ENCODE results near the gene A3GALT2.
A peak's percentile ranks its signal among the peaks of the same experiment; 100 is the strongest.

A3GALT2 gene

DNA sequence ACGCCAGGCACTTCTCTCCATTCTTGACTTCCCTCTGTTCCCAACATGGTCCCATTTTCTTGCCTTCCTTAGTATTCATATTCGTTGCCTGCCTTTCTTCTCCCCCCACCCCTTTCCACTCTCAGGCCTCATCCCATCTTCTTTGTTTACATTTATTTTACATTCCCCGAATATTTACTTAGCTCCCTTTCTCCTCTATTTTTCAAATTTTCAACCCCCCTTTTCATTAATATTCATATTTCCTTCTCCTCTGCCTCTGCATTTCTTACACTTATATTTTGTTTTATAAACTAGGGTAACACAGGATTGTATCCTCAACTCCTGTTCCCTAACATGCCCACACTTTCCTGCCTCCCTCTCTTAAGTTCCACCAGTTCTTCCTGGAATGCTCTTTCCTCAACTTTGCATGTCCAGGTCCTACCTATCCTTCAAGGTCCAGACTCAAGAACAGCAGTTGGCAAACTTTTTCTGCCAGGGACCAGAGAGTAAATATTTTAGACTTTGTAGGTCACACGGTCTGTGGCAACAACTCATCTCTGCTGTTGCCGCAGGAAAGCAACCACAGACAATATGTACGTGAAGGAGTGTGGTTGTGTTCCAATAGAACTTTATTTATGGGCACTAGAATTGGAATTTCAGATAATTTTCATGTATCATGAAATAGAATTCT is 29.8 kb upstream of the A3GALT2 start:
- TF ChIP-seq, protein P1, sequence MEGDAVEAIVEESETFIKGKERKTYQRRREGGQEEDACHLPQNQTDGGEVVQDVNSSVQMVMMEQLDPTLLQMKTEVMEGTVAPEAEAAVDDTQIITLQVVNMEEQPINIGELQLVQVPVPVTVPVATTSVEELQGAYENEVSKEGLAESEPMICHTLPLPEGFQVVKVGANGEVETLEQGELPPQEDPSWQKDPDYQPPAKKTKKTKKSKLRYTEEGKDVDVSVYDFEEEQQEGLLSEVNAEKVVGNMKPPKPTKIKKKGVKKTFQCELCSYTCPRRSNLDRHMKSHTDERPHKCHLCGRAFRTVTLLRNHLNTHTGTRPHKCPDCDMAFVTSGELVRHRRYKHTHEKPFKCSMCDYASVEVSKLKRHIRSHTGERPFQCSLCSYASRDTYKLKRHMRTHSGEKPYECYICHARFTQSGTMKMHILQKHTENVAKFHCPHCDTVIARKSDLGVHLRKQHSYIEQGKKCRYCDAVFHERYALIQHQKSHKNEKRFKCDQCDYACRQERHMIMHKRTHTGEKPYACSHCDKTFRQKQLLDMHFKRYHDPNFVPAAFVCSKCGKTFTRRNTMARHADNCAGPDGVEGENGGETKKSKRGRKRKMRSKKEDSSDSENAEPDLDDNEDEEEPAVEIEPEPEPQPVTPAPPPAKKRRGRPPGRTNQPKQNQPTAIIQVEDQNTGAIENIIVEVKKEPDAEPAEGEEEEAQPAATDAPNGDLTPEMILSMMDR (IDR thresholded peaks at IDR 0.05; ENCODE audit: insufficient read depth, low read length, poor library complexity, severe bottlenecking): no peak
- Histone ChIP-seq H3K36me3 (ENCODE audit: control insufficient read depth, insufficient read depth, low read length) (no peaks in the 10 kb centered on the region), H3K4me3 (replicated peaks; ENCODE audit: low read depth, low read length) (peak overlapping the region; percentile 82), H3K27me3 (replicated peaks; ENCODE audit: control insufficient read depth, insufficient read depth, low read length) (no peaks in the 10 kb centered on the region)
- DNase-seq (ENCODE audit: extremely low read depth, insufficient read length): no peak

DNA sequence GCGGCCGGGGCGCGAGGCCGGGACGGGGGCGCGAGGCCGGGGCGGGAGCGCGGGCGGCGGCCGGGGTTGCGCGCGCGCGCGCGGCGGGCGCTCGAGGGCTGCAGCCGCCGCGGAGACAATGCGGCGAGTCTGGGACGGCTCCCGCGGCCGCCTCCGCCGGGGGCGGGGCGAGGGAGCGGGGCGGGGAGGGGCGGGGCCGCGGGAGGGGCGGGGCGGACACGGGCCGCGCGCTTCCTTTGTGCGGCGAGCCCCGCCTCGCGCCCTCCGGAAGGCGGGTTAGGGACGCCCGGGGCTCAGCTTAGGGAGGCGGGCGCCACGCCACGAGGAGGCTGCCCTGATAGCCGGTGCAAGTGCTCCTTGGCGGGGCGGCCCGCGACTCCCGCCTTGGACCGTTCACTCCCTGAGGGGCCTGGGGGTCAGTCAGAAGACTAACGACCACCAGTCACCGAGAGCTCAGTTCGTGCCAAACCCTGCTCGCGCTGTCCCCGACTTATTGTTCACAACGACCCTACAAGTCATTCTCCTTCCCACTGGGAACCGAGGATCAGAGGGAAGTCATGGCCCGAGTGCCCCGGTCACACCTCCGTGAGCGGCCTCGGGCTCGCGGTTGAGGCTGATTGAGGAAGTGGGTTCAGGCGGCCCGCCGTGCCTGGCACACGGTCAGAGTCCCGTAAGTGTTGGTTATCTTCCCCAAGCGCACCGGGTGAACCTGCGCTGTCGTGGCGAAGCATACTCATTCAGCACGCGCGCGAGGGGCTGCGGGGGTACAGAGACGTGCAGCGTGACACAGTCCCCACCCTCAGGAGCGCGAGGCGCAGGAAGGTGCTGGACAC is 29.1 kb upstream of the A3GALT2 start:
- peak overlapping the region; percentile 82 for H3K4me3 ChIP-seq (replicated peaks; ENCODE audit: low read depth, low read length)
- TF ChIP-seq, protein P1 (IDR thresholded peaks at IDR 0.05; ENCODE audit: insufficient read depth, low read length, poor library complexity, severe bottlenecking): no peak
- DNase-seq (ENCODE audit: extremely low read depth, insufficient read length): peak; percentile 86
- no peaks in the 10 kb centered on the region for H3K27me3 ChIP-seq (replicated peaks; ENCODE audit: control insufficient read depth, insufficient read depth, low read length)
- H3K36me3 ChIP-seq (ENCODE audit: control insufficient read depth, insufficient read depth, low read length): no peaks in the 10 kb centered on the region

DNA sequence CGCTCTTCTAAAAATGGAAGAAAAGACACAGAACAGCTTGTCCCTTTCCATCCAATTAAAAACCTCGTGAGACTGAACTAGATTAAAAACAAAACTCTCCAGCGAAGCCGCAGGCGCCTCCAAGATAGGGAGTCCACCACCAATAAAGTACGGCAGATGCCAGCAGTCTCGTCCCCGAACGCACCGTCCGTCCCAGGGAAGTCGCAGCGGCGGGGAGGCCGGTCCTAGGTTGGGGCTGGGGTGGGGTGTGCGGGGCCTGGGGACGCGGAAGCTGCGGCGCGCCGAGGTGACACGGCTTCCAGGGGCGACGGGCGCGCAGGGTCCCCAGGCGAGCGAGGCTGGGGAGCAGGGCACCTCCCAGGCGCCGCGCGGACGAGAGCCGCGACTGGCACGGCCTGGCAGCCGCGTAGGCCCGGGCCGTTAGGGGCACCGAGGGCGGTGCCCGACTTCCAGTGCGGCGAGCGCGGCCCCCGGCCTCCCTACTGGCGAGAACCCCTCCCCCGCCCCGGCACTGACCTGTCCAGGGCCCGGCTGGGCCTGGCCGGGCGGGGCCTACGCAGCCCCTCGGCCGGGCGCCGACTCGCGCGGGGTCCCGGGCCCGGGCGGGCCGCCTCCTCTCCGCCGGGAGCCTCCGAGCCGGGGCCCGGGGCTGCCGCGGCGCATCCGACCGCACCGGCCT is 28.3 kb upstream of the A3GALT2 start:
- no peaks in the 10 kb centered on the region for H3K27me3 ChIP-seq (replicated peaks; ENCODE audit: control insufficient read depth, insufficient read depth, low read length)
- H3K4me3 ChIP-seq (replicated peaks; ENCODE audit: low read depth, low read length): peak overlapping the region; percentile 74
- DNase-seq (ENCODE audit: extremely low read depth, insufficient read length): peak; percentile 66
- TF ChIP-seq, protein P1 (IDR thresholded peaks at IDR 0.05; ENCODE audit: insufficient read depth, low read length, poor library complexity, severe bottlenecking): no peak
- no peaks in the 10 kb centered on the region for H3K36me3 ChIP-seq (ENCODE audit: control insufficient read depth, insufficient read depth, low read length)

DNA sequence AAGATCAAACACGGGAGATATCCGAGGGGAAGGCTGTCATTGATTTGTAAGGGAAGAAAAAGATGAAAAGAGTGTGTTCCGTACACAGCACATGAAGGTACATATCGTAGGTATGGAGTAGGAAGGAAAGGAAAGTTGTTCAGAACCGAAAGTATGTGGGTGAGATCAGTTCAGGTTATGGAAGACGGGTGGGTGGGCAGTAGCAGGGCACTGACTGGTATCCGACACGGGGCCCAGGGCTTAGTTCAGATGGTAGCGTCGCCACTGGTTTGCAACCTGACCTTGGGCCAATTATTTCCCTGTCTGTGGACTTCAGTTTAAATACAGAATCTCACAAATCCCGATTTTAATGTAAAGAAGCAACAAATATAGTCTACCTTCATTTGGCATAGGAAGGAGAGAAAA is 27.8 kb upstream of the A3GALT2 start:
- Histone ChIP-seq H3K27me3 (replicated peaks; ENCODE audit: control insufficient read depth, insufficient read depth, low read length) (no peaks in the 10 kb centered on the region), H3K36me3 (ENCODE audit: control insufficient read depth, insufficient read depth, low read length) (no peaks in the 10 kb centered on the region)
- no peak for DNase-seq (ENCODE audit: extremely low read depth, insufficient read length)

DNA sequence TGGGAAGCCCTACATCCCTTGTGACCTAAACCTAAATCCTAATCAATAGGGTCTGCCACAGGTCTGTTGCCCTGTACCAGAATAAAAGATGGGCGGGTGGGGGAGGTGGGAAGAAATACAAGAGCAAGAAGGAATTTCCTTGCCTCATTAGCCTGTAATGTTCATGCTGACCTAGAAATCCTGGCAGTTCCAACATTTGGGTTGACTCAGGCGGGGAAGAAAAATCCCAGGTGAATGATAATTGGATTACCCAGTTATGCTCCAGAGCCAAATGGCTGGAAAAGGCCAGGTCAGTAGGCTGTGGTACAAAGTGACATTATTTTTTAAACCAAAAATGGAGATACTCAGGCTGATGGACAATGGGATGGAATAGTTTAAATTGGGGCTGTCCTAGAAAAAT is 27.3 kb upstream of the A3GALT2 start:
- TF ChIP-seq, protein P1 (IDR thresholded peaks at IDR 0.05; ENCODE audit: insufficient read depth, low read length, poor library complexity, severe bottlenecking): no peak
- H3K36me3 ChIP-seq (ENCODE audit: control insufficient read depth, insufficient read depth, low read length): no peaks in the 10 kb centered on the region
- no peaks in the 10 kb centered on the region for H3K27me3 ChIP-seq (replicated peaks; ENCODE audit: control insufficient read depth, insufficient read depth, low read length)
- no peak for DNase-seq (ENCODE audit: extremely low read depth, insufficient read length)
- H3K4me3 ChIP-seq (replicated peaks; ENCODE audit: low read depth, low read length): peak overlapping the region; percentile 74

More for the DNA sequence above, 27.8 kb upstream of the A3GALT2 start:
- peak overlapping the region; percentile 74 for H3K4me3 ChIP-seq (replicated peaks; ENCODE audit: low read depth, low read length)
- TF ChIP-seq, protein P1 (IDR thresholded peaks at IDR 0.05; ENCODE audit: insufficient read depth, low read length, poor library complexity, severe bottlenecking): no peak

Data from GM06990 (cell line).